Iris pigment epithelial cell (primary cell): Measurements from ENCODE around the gene TERT.

Experiments used
- DNase-seq: peaks from one replicate; pipeline ENCODE4 v3.0.0-alpha.2; 2011; ENCODE audit warnings: low read depth

The TERT gene

DNA sequence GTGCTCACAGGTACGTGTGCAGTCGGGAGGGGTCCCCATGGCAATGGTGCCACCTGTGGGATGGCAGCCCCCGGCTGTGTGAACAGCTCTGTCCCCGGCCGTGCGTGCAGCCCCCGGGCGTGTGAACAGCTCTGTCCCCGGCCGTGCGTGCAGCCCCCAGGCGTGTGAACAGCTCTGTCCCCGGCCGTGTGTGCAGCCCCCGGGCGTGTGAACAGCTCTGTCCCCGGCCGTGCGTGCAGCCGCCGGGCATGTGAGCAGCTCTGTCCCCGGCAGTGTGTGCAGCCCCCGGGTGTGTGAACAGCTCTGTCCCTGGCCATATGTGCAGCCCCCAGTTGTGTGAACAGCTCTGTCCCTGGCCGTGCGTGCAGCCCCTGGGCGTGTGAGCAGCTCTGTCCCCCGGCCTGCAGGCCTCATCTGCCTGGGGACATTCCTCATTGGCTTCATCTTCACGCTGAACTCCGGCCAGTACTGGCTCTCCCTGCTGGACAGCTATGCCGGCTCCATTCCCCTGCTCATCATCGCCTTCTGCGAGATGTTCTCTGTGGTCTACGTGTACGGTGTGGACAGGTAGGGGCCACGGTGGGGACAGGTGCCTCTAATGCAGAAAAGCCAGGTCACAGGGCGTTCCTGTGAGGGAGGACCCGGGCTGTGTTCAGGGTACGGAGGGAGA, 75.6 kb downstream of the TERT start:
- DNase-seq: no peak

DNA sequence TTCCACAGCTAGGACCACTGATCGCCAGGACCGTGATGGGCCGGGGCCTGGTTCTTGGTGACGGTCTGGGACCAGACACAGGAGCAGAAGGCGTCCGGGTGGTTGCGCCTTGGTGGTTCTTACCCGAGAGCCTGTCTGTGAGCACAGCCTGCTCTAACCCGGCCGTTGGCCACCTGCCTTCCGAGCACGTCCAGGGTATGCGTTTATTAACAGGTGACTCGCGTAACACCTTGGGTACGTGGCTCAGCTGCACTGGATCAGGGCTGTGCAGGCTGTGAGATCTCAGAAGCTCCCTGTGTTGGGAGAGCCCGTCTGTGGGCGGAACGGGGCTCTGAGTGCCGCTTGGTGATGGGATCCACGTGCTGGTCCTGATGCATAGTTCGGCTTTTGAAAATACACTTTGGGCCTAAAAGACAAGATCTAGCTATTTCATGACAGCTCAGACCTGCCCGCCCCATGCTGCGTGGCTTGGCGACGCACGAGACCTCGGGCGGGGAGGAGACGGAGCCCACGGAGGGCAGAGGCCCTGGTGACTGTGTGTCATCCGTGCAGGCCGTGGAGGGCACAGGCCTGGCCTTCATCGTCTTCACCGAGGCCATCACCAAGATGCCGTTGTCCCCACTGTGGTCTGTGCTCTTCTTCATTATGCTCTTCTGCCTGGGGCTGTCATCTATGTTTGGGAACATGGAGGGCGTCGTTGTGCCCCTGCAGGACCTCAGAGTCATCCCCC, 76.4 kb downstream of the TERT start:
- no peak for DNase-seq

DNA sequence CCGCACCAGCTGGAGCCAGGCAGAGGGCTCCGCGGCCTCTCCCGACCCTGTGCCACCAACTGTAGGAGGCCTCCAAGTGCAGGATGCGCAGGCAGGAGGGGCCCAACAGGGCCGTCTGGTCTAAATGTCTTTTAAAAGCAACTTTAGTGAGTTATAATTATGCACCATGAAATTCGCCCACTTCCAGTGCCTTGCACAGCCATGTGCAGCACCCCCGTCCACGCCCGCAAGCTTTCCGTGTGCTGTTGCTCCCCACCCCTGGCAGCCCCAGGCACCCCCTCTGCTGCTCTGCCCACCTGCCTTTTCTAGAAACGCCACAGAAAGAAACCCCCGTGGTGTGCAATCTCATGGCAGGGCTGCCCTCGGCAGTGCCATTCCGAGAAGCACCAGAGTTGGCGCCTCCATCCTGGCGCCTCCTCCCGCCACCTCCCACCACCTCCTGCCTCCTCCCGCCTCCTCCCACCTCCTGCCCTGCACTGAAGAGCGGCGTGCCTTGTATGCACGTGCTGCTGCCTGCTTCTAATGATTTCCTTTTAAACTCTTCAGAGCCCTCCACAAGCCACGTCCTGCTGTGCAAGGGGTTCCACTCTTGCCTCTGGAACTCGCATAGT, 77.2 kb downstream of the TERT start:
- DNase-seq: no peak

GRCh38 chr5:1216918-1217295, 78.0 kb downstream of the TERT start:
- DNase-seq: no peak

DNA sequence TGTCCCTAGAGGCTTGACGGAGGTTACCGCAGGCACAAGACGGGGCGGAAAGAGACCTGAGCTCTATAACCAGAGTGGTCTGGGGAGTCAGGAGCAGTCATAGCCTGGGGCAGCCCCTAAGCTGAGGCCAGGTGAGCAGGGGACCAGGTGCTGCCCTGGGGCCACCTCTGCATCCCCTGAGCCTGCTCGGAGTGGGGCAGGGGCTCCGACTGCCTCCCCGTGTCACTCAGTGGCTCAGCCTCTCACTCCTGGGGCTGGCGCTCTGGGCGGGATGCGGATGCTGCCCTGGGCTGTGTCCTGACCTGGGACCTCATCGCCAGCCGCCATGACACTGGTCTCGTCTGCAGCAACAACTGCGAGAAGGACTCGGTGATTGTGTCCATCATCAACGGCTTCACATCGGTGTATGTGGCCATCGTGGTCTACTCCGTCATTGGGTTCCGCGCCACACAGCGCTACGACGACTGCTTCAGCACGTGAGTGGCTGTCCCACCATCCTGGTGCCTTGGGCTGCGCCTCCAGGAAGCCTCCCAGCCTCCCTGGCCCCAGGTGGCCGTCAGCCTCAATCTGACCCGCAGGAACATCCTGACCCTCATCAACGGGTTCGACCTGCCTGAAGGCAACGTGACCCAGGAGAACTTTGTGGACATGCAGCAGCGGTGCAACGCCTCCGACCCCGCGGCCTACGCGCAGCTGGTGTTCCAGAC, 78.5 kb downstream of the TERT start:
- no peak for DNase-seq

- no peak for DNase-seq
Measured at GRCh38 chr5:1215320-1216096, 79.4 kb downstream of the TERT start.

DNA sequence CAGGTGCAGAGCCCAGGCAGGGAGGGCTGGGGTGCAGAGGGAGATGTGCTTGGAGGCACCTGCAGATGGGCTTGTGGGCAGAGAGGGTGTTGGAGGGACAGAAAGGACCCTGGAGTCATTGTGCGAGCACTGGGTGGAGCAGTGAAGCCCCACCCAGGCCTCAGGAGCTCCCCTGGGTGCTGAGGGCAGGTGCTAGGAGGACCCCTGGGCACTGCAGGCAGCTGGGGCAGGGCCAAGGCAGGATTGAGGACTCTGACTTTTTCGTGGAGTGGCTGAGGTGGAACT, 80.0 kb downstream of the TERT start:
- DNase-seq: no peak

GRCh38 chr5:1214163-1214935, 80.5 kb downstream of the TERT start:
- DNase-seq: no peak

DNA sequence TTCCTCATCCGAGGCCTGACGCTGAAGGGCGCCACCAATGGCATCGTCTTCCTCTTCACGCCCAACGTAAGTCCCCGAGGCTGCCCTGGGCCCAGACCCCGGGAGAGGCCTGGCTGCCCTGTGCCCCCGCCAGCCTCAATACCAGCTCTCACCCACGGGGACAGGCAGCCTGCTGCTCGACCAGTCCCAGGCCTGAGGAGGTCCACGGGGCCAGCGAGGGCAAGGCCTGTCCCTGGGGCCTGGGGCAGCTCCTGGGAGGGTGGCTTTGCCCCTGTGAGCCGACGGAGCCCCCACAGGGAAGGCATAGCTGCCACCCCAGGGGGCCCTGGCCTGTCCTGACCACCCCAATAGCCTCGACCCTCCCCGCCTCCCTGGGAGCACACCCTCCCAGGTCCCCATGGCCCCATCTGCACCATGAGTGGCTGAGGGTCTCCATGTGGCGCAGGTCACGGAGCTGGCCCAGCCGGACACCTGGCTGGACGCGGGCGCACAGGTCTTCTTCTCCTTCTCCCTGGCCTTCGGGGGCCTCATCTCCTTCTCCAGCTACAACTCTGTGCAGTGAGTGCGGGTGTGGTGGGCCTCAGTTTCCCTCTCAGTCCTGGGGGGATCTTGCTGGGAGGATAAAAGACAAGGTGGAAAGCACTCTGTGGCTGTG, 81.2 kb downstream of the TERT start:
- DNase-seq: no peak

GRCh38 chr5:1212881-1213280, 82.0 kb downstream of the TERT start:
- DNase-seq: no peak

GRCh38 chr5:1212271-1212670, 82.6 kb downstream of the TERT start:
- no peak for DNase-seq

GRCh38 chr5:1211701-1212100, 83.2 kb downstream of the TERT start:
- DNase-seq: no peak

DNA sequence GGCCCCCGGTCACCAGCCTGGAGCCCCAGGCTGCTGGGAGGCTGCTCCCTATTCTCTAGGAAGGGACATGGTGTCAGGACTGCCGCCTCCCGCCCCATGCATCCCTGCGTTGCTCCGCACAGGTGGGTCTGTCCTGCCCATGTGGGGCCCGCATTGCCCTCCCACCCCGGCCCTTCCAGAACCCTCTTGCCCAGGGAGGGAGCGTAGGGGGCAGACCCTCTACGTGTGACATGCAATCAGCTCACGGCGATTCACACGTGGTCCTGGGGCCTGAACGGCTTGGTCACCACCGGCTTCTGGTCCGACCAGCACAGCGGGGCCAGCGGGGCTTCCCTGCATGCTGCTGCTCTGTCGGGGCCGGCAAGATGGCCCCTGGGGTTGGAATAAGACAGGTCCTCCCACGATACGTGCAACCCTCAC, 84.0 kb downstream of the TERT start:
- DNase-seq: no peak

GRCh38 chr5:1209896-1210776, 84.7 kb downstream of the TERT start:
- DNase-seq: no peak

DNA sequence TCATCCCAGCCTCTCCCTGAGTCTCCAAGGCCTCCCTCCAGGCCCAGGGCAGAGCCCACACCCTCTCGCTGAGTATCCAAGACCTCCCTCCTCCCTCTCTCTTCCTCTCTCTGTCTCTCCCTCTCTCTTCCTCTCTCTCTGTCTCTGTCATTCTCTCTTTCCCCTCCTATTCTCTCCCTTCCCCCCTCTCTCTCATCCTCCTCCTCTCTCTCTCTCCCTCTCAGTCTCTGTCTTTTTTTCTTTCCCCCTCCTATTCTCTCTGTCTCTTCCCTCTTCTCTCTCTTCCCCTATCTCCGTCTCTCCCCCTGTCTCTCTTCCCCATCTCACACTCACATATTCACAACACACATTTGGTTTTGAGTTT, 85.4 kb downstream of the TERT start:
- no peak for DNase-seq

- DNase-seq: peak; percentile 9
Measured at GRCh38 chr5:1208743-1209488, 86.0 kb downstream of the TERT start.

GRCh38 chr5:1208221-1208742, 86.6 kb downstream of the TERT start:
- DNase-seq: no peak

- no peak for DNase-seq
Measured at GRCh38 chr5:1207555-1207954, 87.3 kb downstream of the TERT start.
